Natural killer cell (primary cell): ENCODE measurements around the gene SLC25A26. TPM values are rescaled to one million over a fixed set of nuclear protein-coding genes. Genes with fewer than 3 reads are reported as not detected.
"Not testable (repeated sequence)": the region's sequence is repeated elsewhere in the genome, so short reads cannot be mapped to it uniquely, and the experiment has no call there.

Source experiments
- ATAC-seq, 3 donors: fragments of 150-1000 bp in 2 of 3; fragments of 200-7000 bp in 1 of 3; cut with Tn5 transposase; 1 replicate in 1 of 3; 2 replicates in 2 of 3; pipeline ENCODE4 v1.10.0; 2021; ENCODE audit warnings: mild to moderate bottlenecking in 2 of 3, moderate library complexity in 2 of 3
- DNase-seq, 2 donors: peaks; one replicate each; pipeline versions ENCODE4 v3.0.0 to v3.0.0-alpha.2; 2013 to 2021; ENCODE audit warnings: mixed read lengths in 1 of 2
- H3K27ac ChIP-seq: one replicate; pipeline ENCODE4 v1.5.1; 2013; ENCODE audit warnings: mild to moderate bottlenecking, low read length
- H3K27me3 ChIP-seq: one replicate; pipeline ENCODE4 v1.6.1; 2013; ENCODE audit warnings: low read length; ENCODE audit not compliant: control insufficient read depth, insufficient read depth
- H3K36me3 ChIP-seq: one replicate; pipeline ENCODE4 v1.6.1; 2013; ENCODE audit warnings: low read length; ENCODE audit not compliant: control insufficient read depth, insufficient read depth
- H3K4me1 ChIP-seq: one replicate; pipeline ENCODE4 v1.6.1; 2013; ENCODE audit warnings: low read length; ENCODE audit not compliant: control insufficient read depth, insufficient read depth
- H3K4me3 ChIP-seq: one replicate; pipeline ENCODE4 v1.5.1; 2013; ENCODE audit warnings: low read length
- H3K9me3 ChIP-seq: one replicate; pipeline ENCODE4 v1.6.1; 2013; ENCODE audit warnings: low read length; ENCODE audit not compliant: control insufficient read depth, insufficient read depth
- H3K27ac Mint-ChIP-seq, 2 donors: one replicate each; pipeline ENCODE4 v1.8.0; 2022; ENCODE audit warnings: mild to moderate bottlenecking in 2 of 2, mixed read lengths in 2 of 2, moderate library complexity in 1 of 2
- H3K27me3 Mint-ChIP-seq, 2 donors: one replicate each; pipeline ENCODE4 v1.8.0; 2022; ENCODE audit warnings: low read depth in 2 of 2, mixed read lengths in 2 of 2
- H3K36me3 Mint-ChIP-seq: one replicate; pipeline ENCODE4 v1.8.0; 2022; ENCODE audit warnings: mixed read lengths
- H3K4me1 Mint-ChIP-seq, 2 donors: one replicate each; pipeline ENCODE4 v1.8.0; 2022; ENCODE audit warnings: mixed read lengths in 2 of 2
- H3K4me3 Mint-ChIP-seq: one replicate; pipeline ENCODE4 v1.8.0; 2022; ENCODE audit warnings: mild to moderate bottlenecking, moderate library complexity, mixed read lengths
- H3K9me3 Mint-ChIP-seq, 2 donors: one replicate each; pipeline ENCODE4 v1.8.0; 2022; ENCODE audit warnings: mixed read lengths in 2 of 2
- WGBS: methylation state at CpG from one replicate; pipeline ENCODE4 v1.1.7; 2013; ENCODE audit warnings: missing lambda C conversion rate; ENCODE audit not compliant: insufficient coverage; 5-methylcytosine and 5-hydroxymethylcytosine counted together
- intact Hi-C: fragments of 100-400 bp; cut with micrococcal nuclease; formaldehyde crosslinking; loops from one replicate; pipeline ENCODE4 v1.14.2; 2022
- total RNA-seq, 4 donors: library from RNA; stranded (reverse); fragments of 120-200 nt in 1 of 4; gene quantifications; one replicate each; pipeline versions ENCODE4 v1.2.3 to v1.2.4, GENCODE V29; 2013 to 2022
- TF ChIP-seq, protein P1 (sequence below): fragments of 200-600 bp; IDR thresholded peaks from one replicate; pipeline ENCODE4 v1.8.0; 2022; ENCODE audit warnings: antibody characterized with exemption

The SLC25A26 gene
- total RNA-seq, 3 donors from 2014 or later (not counting 1 experiment from before 2014, with no cell fraction given) = 18.4 to 23.9 (median 23.3) TPM

DNA sequence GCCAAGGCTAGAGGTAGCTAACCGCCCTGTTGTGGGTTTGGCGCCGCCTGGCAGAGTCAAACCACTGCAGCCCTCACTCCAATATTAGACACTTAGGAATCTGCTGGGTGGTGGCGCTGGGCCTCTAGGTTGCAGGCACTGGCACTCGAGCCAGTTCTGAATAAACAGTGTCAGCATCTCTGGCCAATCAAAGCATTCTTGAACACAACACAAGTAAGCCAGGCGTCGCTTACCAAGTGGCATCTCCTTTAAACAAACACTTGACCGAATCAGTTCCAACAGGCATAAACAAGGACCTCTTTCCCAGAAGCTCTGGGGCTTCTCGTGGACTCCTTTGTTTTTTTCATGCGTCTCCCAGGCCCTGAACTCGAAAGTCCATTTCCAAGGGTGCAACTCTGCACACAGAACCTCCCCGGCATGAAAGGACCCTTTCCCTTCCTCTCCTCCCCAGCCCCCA is 197.7 kb downstream of the SLC25A26 start:
- WGBS = 88% methylated on average over 12 of the region's 12 CpGs
- H3K27me3 Mint-ChIP-seq = no peaks in the 10 kb centered on the region
- no peak overlapping the region for H3K27ac ChIP-seq
- TF ChIP-seq, protein P1, sequence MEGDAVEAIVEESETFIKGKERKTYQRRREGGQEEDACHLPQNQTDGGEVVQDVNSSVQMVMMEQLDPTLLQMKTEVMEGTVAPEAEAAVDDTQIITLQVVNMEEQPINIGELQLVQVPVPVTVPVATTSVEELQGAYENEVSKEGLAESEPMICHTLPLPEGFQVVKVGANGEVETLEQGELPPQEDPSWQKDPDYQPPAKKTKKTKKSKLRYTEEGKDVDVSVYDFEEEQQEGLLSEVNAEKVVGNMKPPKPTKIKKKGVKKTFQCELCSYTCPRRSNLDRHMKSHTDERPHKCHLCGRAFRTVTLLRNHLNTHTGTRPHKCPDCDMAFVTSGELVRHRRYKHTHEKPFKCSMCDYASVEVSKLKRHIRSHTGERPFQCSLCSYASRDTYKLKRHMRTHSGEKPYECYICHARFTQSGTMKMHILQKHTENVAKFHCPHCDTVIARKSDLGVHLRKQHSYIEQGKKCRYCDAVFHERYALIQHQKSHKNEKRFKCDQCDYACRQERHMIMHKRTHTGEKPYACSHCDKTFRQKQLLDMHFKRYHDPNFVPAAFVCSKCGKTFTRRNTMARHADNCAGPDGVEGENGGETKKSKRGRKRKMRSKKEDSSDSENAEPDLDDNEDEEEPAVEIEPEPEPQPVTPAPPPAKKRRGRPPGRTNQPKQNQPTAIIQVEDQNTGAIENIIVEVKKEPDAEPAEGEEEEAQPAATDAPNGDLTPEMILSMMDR = no peak
- peaks cover 13% of the 10 kb centered on the region for H3K9me3 ChIP-seq
- H3K4me3 ChIP-seq = no peak overlapping the region
- H3K9me3 Mint-ChIP-seq = peaks cover 0 to 2% of the 10 kb centered on the region in 2 donors
- no peaks in the 10 kb centered on the region for H3K27me3 ChIP-seq
- H3K4me1 ChIP-seq = no peaks in the 10 kb centered on the region
- no peak overlapping the region for H3K4me3 Mint-ChIP-seq
- no peak overlapping the region for H3K27ac Mint-ChIP-seq
- no peak for DNase-seq
- H3K4me1 Mint-ChIP-seq = peaks cover 17 to 18% of the 10 kb centered on the region in 2 donors
- H3K36me3 Mint-ChIP-seq = peaks cover 6% of the 10 kb centered on the region
- intact Hi-C loops = no loop called here
- ATAC-seq = peak in 1 of 3 donors; percentile 30
- H3K36me3 ChIP-seq = no peaks in the 10 kb centered on the region

DNA sequence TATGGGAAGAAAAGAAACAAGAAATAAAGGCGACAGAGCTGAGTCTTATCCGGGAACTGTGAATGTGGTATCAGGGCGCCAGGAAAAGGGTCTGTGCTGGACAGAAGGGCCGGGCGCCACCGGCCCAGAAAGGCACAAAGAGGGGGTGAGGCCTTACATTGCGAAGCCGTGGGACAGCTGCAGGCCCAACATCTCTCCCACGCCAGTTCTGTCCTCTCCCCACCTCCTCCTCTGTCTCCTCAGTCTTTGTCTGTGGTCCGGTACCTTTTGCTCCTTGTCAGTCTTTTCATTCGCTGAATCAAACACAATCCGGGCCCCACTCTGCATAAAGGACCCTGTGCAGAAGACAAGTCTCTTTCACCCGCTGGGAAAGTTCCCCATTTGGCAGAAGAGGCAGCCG is 198.2 kb downstream of the SLC25A26 start:
- peaks cover 13% of the 10 kb centered on the region for H3K9me3 ChIP-seq
- no peak overlapping the region for H3K4me3 ChIP-seq
- Mint-ChIP-seq H3K27ac (no peak overlapping the region), H3K27me3 (no peaks in the 10 kb centered on the region), H3K36me3 (peaks cover 6% of the 10 kb centered on the region), H3K4me3 (no peak overlapping the region), H3K4me1 (peaks cover 17 to 18% of the 10 kb centered on the region in 2 donors), H3K9me3 (peaks cover 0 to 2% of the 10 kb centered on the region in 2 donors)
- no peaks in the 10 kb centered on the region for H3K27me3 ChIP-seq
- no peaks in the 10 kb centered on the region for H3K36me3 ChIP-seq
- 97% methylated on average over 14 of the region's 14 CpGs for WGBS
- H3K4me1 ChIP-seq = no peaks in the 10 kb centered on the region
- DNase-seq (no peak), ATAC-seq (no peak)
- intact Hi-C loops = no loop called here
- no peak overlapping the region for H3K27ac ChIP-seq
- TF ChIP-seq, protein P1 = no peak

DNA sequence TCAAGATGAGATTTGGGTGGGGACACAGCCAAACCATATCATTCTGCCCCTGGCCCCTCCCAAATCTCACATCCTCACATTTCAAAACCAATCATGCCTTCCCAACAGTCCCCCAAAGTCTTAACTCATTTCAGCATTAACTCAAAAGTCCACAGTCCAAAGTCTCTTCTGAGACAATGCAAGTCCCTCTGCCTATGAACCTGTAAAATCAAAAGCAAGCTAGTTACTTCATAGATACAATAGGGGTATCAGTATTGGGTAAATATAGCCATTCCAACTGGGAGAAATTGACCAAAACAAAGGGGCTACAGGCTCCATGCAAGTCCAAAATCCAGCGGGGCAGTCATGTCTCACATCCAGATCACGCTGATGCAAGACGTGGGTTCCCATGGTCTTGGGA is 200.3 kb downstream of the SLC25A26 start:
- H3K4me3 Mint-ChIP-seq, H3K4me3 ChIP-seq, H3K36me3 ChIP-seq, H3K4me1 ChIP-seq, H3K27ac Mint-ChIP-seq, ATAC-seq, intact Hi-C loops, DNase-seq, H3K36me3 Mint-ChIP-seq, H3K27ac ChIP-seq, H3K27me3 ChIP-seq, H3K9me3 Mint-ChIP-seq, H3K27me3 Mint-ChIP-seq: not testable (repeated sequence)
- peaks cover 17 to 18% of the 10 kb centered on the region in 2 donors for H3K4me1 Mint-ChIP-seq
- peaks cover 13% of the 10 kb centered on the region for H3K9me3 ChIP-seq
- WGBS = 100% methylated on average over 3 of the region's 3 CpGs

DNA sequence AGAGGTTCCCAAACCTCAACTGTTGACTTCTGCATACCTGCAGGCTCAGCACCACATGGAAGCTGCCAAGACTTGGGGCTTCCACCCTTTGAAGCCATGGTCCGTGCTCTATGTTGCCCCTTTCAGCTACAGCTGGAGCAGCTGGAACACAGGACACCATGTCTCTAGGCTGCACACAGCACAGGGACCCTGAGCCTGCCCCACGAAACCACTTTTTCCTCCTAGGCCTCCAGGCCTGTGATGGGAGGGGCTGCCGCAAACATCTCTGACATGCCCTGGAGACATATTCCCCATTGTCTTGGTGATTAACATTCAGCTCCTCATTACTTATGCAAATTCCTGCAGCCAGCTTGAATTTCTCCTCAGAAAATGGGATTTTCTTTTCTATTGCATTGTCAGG is 201.1 kb downstream of the SLC25A26 start:
- intact Hi-C loops, H3K27me3 Mint-ChIP-seq, H3K4me3 ChIP-seq, H3K4me1 ChIP-seq, ATAC-seq, H3K9me3 Mint-ChIP-seq, H3K4me3 Mint-ChIP-seq, DNase-seq, H3K36me3 Mint-ChIP-seq, H3K36me3 ChIP-seq, H3K27ac Mint-ChIP-seq, H3K27me3 ChIP-seq, H3K27ac ChIP-seq: not testable (repeated sequence)
- WGBS = 95% methylated on average over 3 of the region's 3 CpGs
- peaks cover 17 to 18% of the 10 kb centered on the region in 2 donors for H3K4me1 Mint-ChIP-seq
- peaks cover 13% of the 10 kb centered on the region for H3K9me3 ChIP-seq
